K562 (cell line): Measurements from ENCODE around the gene CKS2. TPM values are rescaled to one million over a fixed set of nuclear protein-coding genes. Genes with fewer than 3 reads are reported as not detected.

Source experiments
- ATAC-seq: fragments of 200-7000 bp; cut with Tn5 transposase; 3 replicates; pipeline ENCODE4 v1.9.1; 2020; ENCODE audit warnings: moderate library complexity
- BruUV-seq: library from RNA; stranded (reverse); fragments of 400-500 nt; replicated peaks from 2 replicates; lab custom pipeline; 2021; lab: Mats Ljungman, UMichigan
- CTCF ChIA-PET: fragments of 300-600 bp; formaldehyde crosslinking; extraction: SDS; loops from one replicate; lab custom pipeline; 2021; ENCODE audit warnings: low intra/inter-chr PET ratio; lab: Yijun Ruan, JAX
- POLR2A ChIA-PET: fragments of 300-600, 350-650 bp; sonication (Branson Sonifier 250); formaldehyde crosslinking; extraction: SDS; loops from one replicate; lab custom pipeline; 2021; ENCODE audit warnings: antibody characterized with exemption, inconsistent platforms; lab: Yijun Ruan, JAX
- DNase-seq, 4 experiments: peaks; one replicate each; pipeline versions ENCODE4 v3.0.0 to v3.0.0-alpha.2; 2011 to 2018; ENCODE audit warnings: low spot score in 3 of 4, mixed read lengths in 3 of 4; ENCODE audit errors: extremely low read depth in 1 of 4
- FAIRE-seq: peaks from 2 replicates; lab custom pipeline; 2011; peaks lifted over from hg19 to GRCh38; lab: Jason Lieb, UNC
- H2AFZ ChIP-seq: 2 replicates; pipeline ENCODE4 v1.6.0; 2011; ENCODE audit warnings: low read depth, low read length, control low read depth, inconsistent platforms
- H3K27ac ChIP-seq: fragments of 200-600 bp; 3 replicates; pipeline ENCODE4 v1.8.0; 2011; ENCODE audit warnings: low read depth, mild to moderate bottlenecking, control low read depth, inconsistent platforms, low read length, moderate library complexity, mixed read lengths; ENCODE audit errors: extremely low read depth
- H3K27me3 ChIP-seq, 2 experiments: fragments of 300-600 bp in 1 of 2; 2 replicates in 1 of 2; 3 replicates in 1 of 2; pipeline versions ENCODE4 v1.6.0 to v1.8.0; 2011; ENCODE audit warnings: inconsistent platforms in 2 of 2, low read length in 2 of 2, mild to moderate bottlenecking in 1 of 2, mixed read lengths in 1 of 2, moderate library complexity in 1 of 2; ENCODE audit not compliant: control insufficient read depth in 2 of 2, insufficient read depth in 2 of 2
- H3K36me3 ChIP-seq: fragments of 300-600 bp; 3 replicates; pipeline ENCODE4 v1.8.0; 2011; ENCODE audit warnings: mild to moderate bottlenecking, low read length, inconsistent platforms; ENCODE audit not compliant: control insufficient read depth, insufficient read depth
- H3K4me1 ChIP-seq, 2 experiments: fragments of 200-600 bp in 1 of 2; replicated peaks in 1 of 2; 2 replicates in 1 of 2; 3 replicates in 1 of 2; pipeline versions ENCODE4 v1.5.1 to v1.8.0; 2011; ENCODE audit warnings: inconsistent platforms in 2 of 2, low read length in 2 of 2, mild to moderate bottlenecking in 1 of 2, mixed read lengths in 1 of 2, moderate library complexity in 1 of 2; ENCODE audit not compliant: control insufficient read depth in 2 of 2, insufficient read depth in 2 of 2
- H3K4me2 ChIP-seq: 2 replicates; pipeline ENCODE4 v1.6.1; 2011; ENCODE audit warnings: low read length, control low read depth, inconsistent platforms, mixed read lengths; ENCODE audit not compliant: insufficient read depth
- H3K4me3 ChIP-seq: fragments of 200-600 bp; sonication (generic), shearing (Covaris generic); 2 replicates; pipeline ENCODE4 v1.5.1; 2016; ENCODE audit warnings: control low read depth, inconsistent platforms
- H3K79me2 ChIP-seq: fragments of 200-600 bp; 3 replicates; pipeline ENCODE4 v1.8.0; 2011; ENCODE audit warnings: low read length, inconsistent platforms; ENCODE audit not compliant: control insufficient read depth, insufficient read depth
- H3K9ac ChIP-seq, 2 experiments: 2 replicates each; pipeline versions ENCODE4 v1.6.0 to v1.6.1; 2011; ENCODE audit warnings: low read depth in 2 of 2, low read length in 2 of 2, control low read depth in 1 of 2, inconsistent platforms in 1 of 2, mild to moderate bottlenecking in 1 of 2, mixed read lengths in 1 of 2; ENCODE audit not compliant: insufficient read depth in 1 of 2
- H3K9me1 ChIP-seq: one replicate; pipeline ENCODE4 v1.6.0; 2011; ENCODE audit warnings: inconsistent platforms, mild to moderate bottlenecking, low read length, moderate library complexity; ENCODE audit not compliant: control insufficient read depth, insufficient read depth
- H3K9me3 ChIP-seq: replicated peaks from 2 replicates; pipeline ENCODE4 v1.5.1; 2011; ENCODE audit warnings: low read depth, low read length, inconsistent platforms; ENCODE audit not compliant: control insufficient read depth, insufficient read depth
- H4K20me1 ChIP-seq: replicated peaks from 2 replicates; pipeline ENCODE4 v1.6.1; 2011; ENCODE audit warnings: low read length, inconsistent platforms, mixed read lengths; ENCODE audit not compliant: control insufficient read depth, insufficient read depth
- CBX2 ChIP-seq: fragments of 200-600 bp; sonication (generic); IDR thresholded peaks from one replicate; pipeline ENCODE4 v1.6.1; 2012; ENCODE audit warnings: mild to moderate bottlenecking, low read length, inconsistent platforms; ENCODE audit not compliant: insufficient read depth, poor library complexity, severe bottlenecking
- FIP1L1 ChIP-seq: fragments of 200-400 bp; formaldehyde crosslinking; IDR thresholded peaks from 2 replicates; pipeline ENCODE4 v1.6.1; 2018; ENCODE audit warnings: mild to moderate bottlenecking, low read depth, low read length; ENCODE audit not compliant: poor library complexity, severe bottlenecking
- KDM5B ChIP-seq: fragments of 200-600 bp; sonication (generic); IDR thresholded peaks from 2 replicates; pipeline ENCODE4 v1.6.1; 2012; ENCODE audit warnings: low read depth, mild to moderate bottlenecking, moderate library complexity, low read length, control low read depth, inconsistent platforms; ENCODE audit not compliant: insufficient replicate concordance
- PHF8 ChIP-seq: fragments of 200-600 bp; sonication (generic); IDR thresholded peaks from 2 replicates; pipeline ENCODE4 v1.6.1; 2012; ENCODE audit warnings: mixed run types, mild to moderate bottlenecking, inconsistent platforms, low read length, moderate library complexity, borderline replicate concordance
- POLR2AphosphoS5 ChIP-seq: IDR thresholded peaks from 2 replicates; pipeline ENCODE4 v1.6.1; 2011; ENCODE audit warnings: mild to moderate bottlenecking, low read depth, low read length, moderate library complexity; ENCODE audit not compliant: control insufficient read depth, insufficient read depth
- SAP30 ChIP-seq: fragments of 200-600 bp; sonication (generic); IDR thresholded peaks from 2 replicates; pipeline ENCODE4 v1.6.1; 2012; ENCODE audit warnings: borderline replicate concordance, low read depth, mild to moderate bottlenecking, moderate library complexity, low read length, control low read depth, inconsistent platforms; ENCODE audit not compliant: insufficient read depth, poor library complexity, severe bottlenecking
- SIN3A ChIP-seq, 2 experiments: fragments of 150-350 bp in 1 of 2; IDR thresholded peaks; 2 replicates each; pipeline ENCODE4 v1.6.1; 2011 to 2016; ENCODE audit warnings: borderline replicate concordance in 2 of 2, low read depth in 2 of 2, low read length in 2 of 2, mild to moderate bottlenecking in 2 of 2, moderate library complexity in 2 of 2; ENCODE audit not compliant: control insufficient read depth in 1 of 2
- ZNF12 ChIP-seq: sonication (generic); formaldehyde crosslinking; IDR thresholded peaks from 2 replicates; pipeline ENCODE4 v1.4.0; 2020; ENCODE audit warnings: mild to moderate bottlenecking, missing genetic modification reagents
- ZNF644 ChIP-seq: fragments of 200-800 bp; sonication (Bioruptor generic); IDR thresholded peaks from 2 replicates; pipeline ENCODE4 v1.6.1; 2016; ENCODE audit warnings: low read depth, missing genetic modification characterization, missing compliant biosample characterization
- WGBS: fragments of 100-300 bp; shearing (Covaris generic); methylation state at CpG from one replicate; pipeline ENCODE4 v1.1.6; 2016; ENCODE audit warnings: low coverage, mixed read lengths; ENCODE audit not compliant: insufficient coverage; ENCODE audit errors: missing lambda C conversion rate; 5-methylcytosine and 5-hydroxymethylcytosine counted together
- in situ Hi-C: fragments of 300-500 bp; cut with MboI; formaldehyde crosslinking; loops from 4 replicates; pipeline ENCODE4 v1.15.0; 2018; ENCODE audit warnings: inconsistent platforms, mixed read lengths
- intact Hi-C: fragments of 100-400 bp; cut with micrococcal nuclease; formaldehyde crosslinking; loops from 2 replicates; pipeline ENCODE4 v1.14.2; 2022
- polyA plus RNA-seq, 8 experiments: library from polyadenylated mRNA; depleted of rRNA in 4 of 8; stranded (reverse) in 5 of 8; unstranded in 3 of 8; fragments of >200 nt; fragmentation: Nextera tagmentation in 2 of 8; fragmentation: Illumina TruSeq in 1 of 8; extraction: Ambion mirVana in 2 of 8; extraction: Trizol in 1 of 8; gene quantifications; 2 replicates each; pipeline versions ENCODE4 v1.2.1 to v1.2.3, GENCODE V29; 2011 to 2014; ENCODE audit warnings: inconsistent platforms in 1 of 8, missing spikeins in 1 of 8
- total RNA-seq, 7 experiments: library from RNA; depleted of rRNA in 6 of 7; stranded (reverse); fragments of >200 nt in 6 of 7; fragmentation: Illumina TruSeq in 2 of 7; extraction: Trizol in 2 of 7; gene quantifications; 2 replicates each; pipeline versions ENCODE4 v1.2.1 to v1.2.3, GENCODE V29; 2011 to 2021; ENCODE audit warnings: low replicate concordance in 1 of 7
- TF ChIP-seq, protein P1 (sequence below): sonication (generic); formaldehyde crosslinking; IDR thresholded peaks from 2 replicates; pipeline ENCODE4 v1.9.0; 2022; ENCODE audit warnings: mild to moderate bottlenecking, missing genetic modification reagents
- TF ChIP-seq, protein P2 (sequence below): sonication (generic); IDR thresholded peaks from 2 replicates; pipeline ENCODE4 v1.6.1; 2016
- TF ChIP-seq, protein P3 (sequence below): IDR thresholded peaks from 2 replicates; pipeline ENCODE4 v1.6.1; 2016; ENCODE audit warnings: missing genetic modification characterization, missing compliant biosample characterization
- TF ChIP-seq, protein P4 (sequence below): IDR thresholded peaks from 2 replicates; pipeline ENCODE4 v1.6.1; 2011; ENCODE audit not compliant: insufficient read length; ENCODE audit errors: extremely low read depth

CKS2 gene
- total and polyA plus RNA-seq, 9 of the 15 experiments (the other 6 are each of a cell fraction or from before 2014, with no cell fraction given), result 123 to 941 (median 321) TPM

DNA sequence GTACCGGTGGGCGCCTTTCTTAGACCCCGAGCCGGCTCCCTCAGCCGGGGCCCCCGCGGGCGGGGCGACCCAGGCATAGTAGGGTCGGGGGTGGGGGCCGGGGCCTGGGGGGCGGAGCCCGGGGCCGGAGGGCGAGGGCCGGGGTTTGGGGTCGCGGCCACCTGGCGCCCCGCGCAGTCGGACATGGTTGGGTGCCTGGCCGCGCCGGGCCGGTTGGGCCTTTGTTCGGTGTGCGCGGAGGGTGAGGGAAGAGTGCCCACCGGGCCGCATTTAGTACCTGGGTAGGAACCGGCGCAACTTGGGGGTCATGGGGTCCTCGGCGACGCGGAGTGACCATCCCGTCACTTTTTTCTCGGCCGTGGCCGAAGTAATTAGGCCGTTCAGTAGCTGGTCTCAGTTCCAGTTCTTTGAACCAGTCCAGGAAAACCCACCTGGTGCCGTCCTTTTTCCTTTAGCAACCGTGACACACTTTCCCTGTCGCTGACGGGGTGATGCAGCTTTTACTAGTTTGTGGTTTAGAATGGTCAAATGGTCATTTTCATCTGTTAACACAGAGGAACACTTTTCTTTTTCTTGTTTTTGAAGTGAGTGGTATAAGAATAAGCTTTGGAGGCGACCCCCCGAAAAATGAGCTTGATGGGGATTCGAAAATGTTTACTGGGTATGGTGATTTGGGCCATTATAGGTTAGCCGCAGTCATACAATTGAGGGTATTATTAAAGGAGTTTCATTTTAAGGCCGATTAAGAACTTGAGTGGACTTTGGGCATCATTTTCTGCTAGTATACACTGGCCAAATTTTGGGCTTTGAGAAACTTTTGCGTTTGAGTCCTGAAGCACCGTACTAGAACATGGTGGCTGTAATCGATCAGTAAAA, 589 bp downstream of the CKS2 start (continued):
- TF ChIP-seq CBX2 (no peak), SAP30 (peak; percentile 19), FIP1L1 (peak; percentile 42)
- TF ChIP-seq, protein P1, sequence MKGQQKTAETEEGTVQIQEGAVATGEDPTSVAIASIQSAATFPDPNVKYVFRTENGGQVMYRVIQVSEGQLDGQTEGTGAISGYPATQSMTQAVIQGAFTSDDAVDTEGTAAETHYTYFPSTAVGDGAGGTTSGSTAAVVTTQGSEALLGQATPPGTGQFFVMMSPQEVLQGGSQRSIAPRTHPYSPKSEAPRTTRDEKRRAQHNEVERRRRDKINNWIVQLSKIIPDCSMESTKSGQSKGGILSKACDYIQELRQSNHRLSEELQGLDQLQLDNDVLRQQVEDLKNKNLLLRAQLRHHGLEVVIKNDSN (CRISPR knock-in tag), result no peak

DNA sequence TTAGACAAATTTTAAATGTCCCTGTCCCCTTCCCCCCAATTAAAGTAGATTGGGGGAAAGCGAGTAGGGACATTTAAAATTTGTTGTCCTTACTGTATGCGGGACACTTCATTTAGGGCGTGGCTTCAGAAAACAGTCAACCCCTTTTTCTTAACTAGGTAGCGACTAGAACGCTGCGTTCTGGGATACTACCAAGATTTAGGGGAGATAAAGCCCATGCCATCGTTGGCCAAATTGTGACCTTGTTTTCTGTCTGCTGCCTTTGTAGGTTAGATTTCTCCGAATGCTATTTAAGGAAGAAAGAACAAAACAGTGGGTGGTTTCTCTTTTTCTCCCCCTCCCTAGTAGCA, 1.2 kb downstream of the CKS2 start:
- intact Hi-C loops, result no loop called here
- ChIA-PET POLR2A (interaction anchor here (0.6 to 1.2 kb wide), 5 partner anchors 8 to 98 kb away, joined by 3 to 6 read pairs (median 3); no protein-coding TSS in a partner anchor), CTCF (no interaction called here)
- DNase-seq, result peak in 2 of 4 experiments; percentile 18 to 57
- H3K27ac ChIP-seq, result peak overlapping the region; percentile 92
- peak; percentile 15 for FAIRE-seq
- peaks cover 28% of the 10 kb centered on the region for H4K20me1 ChIP-seq
- H3K9me1 ChIP-seq, result peaks cover 4% of the 10 kb centered on the region
- H3K27me3 ChIP-seq, result no peaks in the 10 kb centered on the region
- 1% methylated on average over 7 of the region's 8 CpGs for WGBS
- H3K36me3 ChIP-seq, result peaks cover 50% of the 10 kb centered on the region
- H2AFZ ChIP-seq, result no peak overlapping the region
- peak overlapping the region; percentile 82 for H3K4me3 ChIP-seq
- peaks cover 8 to 10% of the 10 kb centered on the region in 2 experiments; a peak in 3 of 5 replicates for H3K4me1 ChIP-seq
- peaks cover 73% of the 10 kb centered on the region for H3K79me2 ChIP-seq
- no peaks in the 10 kb centered on the region for H3K9me3 ChIP-seq
- in situ Hi-C loops, result no loop called here
- peak overlapping the region; percentile 70 to 98 for H3K9ac ChIP-seq
- ATAC-seq, result 0 out of 3 replicates have a peak, but pooled peaks have one; percentile 8
- peak overlapping the region; percentile 81 for H3K4me2 ChIP-seq
- BruUV-seq, result no TSS peak
- TF ChIP-seq KDM5B (peak; percentile 52), ZNF12 (CRISPR knock-in tag) (no peak), ZNF644 (tag) (no peak), SIN3A (IDR thresholded peaks at IDR 0.05; ENCODE audit: borderline replicate concordance in 2 of 2, control insufficient read depth in 1 of 2, low read depth in 2 of 2, low read length in 2 of 2) (peak in 1 of 2 experiments; percentile 44; a peak in 1 of 4 replicates), PHF8 (no peak), POLR2AphosphoS5 (peak; percentile 29; the same call in 1 of the 2 replicates)
- TF ChIP-seq, protein P2, sequence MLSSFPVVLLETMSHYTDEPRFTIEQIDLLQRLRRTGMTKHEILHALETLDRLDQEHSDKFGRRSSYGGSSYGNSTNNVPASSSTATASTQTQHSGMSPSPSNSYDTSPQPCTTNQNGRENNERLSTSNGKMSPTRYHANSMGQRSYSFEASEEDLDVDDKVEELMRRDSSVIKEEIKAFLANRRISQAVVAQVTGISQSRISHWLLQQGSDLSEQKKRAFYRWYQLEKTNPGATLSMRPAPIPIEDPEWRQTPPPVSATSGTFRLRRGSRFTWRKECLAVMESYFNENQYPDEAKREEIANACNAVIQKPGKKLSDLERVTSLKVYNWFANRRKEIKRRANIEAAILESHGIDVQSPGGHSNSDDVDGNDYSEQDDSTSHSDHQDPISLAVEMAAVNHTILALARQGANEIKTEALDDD, result peak; percentile 90
- TF ChIP-seq, protein P3, sequence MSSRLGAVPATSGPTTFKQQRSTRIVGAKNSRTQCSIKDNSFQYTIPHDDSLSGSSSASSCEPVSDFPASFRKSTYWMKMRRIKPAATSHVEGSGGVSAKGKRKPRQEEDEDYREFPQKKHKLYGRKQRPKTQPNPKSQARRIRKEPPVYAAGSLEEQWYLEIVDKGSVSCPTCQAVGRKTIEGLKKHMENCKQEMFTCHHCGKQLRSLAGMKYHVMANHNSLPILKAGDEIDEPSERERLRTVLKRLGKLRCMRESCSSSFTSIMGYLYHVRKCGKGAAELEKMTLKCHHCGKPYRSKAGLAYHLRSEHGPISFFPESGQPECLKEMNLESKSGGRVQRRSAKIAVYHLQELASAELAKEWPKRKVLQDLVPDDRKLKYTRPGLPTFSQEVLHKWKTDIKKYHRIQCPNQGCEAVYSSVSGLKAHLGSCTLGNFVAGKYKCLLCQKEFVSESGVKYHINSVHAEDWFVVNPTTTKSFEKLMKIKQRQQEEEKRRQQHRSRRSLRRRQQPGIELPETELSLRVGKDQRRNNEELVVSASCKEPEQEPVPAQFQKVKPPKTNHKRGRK (tag), result no peak
- TF ChIP-seq, protein P4, sequence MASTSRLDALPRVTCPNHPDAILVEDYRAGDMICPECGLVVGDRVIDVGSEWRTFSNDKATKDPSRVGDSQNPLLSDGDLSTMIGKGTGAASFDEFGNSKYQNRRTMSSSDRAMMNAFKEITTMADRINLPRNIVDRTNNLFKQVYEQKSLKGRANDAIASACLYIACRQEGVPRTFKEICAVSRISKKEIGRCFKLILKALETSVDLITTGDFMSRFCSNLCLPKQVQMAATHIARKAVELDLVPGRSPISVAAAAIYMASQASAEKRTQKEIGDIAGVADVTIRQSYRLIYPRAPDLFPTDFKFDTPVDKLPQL, result no peak
